Glomerular visceral epithelial cell (primary cell): ENCODE data around the gene KCNQ1OT1.

Source experiments
- DNase-seq: peaks from one replicate; pipeline ENCODE4 v3.0.0-alpha.2; 2016; ENCODE audit errors: extremely low spot score

The KCNQ1OT1 gene

DNA sequence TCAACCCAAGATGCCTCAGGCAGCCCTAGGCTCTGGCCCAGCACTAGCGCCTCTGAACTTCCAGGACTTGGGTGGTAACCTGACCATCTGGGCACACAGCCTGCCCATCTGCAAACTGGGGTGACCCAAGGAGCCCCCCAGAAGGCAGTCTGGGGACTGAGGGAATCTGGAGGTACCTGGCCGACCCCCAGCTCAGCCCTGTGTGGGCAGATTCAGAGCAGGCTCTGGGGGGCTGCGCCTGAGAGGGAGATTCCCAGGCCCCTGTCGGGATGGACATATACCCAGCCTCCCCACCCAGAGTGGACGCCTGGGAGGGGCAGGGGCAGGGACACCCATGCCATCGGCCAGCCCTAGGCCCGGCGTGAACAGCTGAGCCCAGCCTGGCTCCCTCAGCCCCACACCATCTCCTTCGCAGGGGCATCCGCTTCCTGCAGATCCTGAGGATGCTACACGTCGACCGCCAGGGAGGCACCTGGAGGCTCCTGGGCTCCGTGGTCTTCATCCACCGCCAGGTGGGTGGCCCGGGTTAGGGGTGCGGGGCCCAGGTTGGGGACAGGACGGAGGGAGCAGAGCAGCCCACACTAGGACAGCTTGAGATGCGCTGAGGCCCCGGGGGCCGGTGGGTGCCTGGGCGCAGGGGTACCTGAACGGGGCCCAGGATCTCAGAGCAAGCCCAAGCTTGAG, 128.1 kb downstream of the KCNQ1OT1 start:
- no peak for DNase-seq

DNA sequence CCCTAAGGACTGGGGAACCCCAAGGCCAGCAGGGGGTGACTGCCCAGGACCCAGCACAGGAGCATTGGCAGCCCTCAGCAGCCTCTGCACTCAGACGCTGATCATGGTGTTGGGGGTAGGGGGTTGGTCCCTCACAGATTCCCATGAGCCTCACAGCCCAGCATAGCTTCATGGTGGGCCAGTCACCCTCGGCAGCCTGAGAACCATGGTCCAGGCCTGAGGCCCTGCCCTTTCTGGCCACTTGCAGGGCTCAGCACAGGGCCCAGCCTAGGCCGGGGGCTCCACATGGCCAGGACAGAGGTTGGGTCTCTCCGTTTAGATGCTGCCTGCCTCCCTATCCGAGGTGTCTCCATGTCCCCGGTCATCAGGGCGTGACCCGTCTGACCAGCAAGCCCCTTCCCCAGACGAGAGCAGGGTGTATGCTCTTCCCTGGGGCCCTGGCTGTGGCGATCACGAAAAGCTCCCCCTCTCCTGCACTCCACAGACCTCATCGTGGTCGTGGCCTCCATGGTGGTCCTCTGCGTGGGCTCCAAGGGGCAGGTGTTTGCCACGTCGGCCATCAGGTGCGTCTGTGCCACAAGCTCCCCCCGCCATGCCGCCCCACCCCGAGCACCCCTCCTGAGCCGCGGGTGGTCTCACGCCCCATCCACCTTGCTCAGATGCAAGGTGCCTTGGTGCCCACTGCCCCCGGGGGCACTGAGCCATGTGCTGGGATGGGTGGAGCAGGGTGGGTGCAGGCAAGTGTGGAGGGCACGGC, 128.8 kb downstream of the KCNQ1OT1 start:
- DNase-seq: no peak

DNA sequence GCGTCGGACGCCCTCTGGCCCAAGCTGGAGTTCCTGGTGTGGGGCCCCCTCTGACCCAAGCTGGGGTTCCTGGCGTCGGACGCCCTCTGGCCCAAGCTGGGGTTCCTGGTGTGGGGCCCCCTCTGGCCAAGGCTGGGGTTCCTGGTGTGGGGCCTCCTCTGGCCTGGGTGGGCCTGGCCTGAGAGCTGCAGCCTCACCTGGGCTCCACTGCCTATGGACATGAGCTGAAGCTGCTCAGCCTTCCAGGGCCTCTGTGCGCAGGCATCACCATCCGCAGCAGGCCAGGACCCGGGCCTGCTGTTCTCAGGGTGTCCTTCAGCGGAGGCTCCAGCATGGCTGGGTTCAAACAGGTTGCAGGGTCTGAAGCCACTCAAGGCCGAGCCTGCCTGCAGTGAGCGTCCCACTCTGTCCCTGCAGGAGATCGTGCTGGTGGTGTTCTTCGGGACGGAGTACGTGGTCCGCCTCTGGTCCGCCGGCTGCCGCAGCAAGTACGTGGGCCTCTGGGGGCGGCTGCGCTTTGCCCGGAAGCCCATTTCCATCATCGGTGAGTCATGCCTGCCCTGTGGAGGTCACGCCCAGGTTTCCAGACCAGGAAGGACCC, 129.5 kb downstream of the KCNQ1OT1 start:
- DNase-seq: no peak

DNA sequence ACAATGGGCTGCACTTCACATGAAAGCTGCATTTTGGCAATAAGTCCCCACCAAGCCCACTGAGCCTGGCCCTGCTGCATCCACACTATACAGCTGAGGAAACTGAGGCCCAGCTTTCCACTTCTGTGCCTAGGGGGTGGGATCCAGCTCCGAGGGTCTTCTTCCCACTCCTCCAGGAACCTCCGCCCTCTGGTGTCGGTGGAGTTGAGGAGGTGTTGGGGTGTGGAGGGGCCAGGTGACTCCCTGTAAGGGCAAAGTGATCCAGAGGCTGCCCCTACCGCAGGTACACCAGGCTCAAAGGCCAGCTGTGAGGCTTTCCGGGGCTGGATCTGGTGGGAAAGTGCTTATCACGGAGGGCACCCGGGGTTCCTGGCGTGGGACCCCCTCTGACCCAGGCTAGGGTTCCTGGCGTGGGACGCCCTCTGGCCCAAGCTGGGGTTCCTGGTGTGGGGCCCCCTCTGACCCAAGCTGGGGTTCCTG, 130.0 kb downstream of the KCNQ1OT1 start:
- DNase-seq: no peak

DNA sequence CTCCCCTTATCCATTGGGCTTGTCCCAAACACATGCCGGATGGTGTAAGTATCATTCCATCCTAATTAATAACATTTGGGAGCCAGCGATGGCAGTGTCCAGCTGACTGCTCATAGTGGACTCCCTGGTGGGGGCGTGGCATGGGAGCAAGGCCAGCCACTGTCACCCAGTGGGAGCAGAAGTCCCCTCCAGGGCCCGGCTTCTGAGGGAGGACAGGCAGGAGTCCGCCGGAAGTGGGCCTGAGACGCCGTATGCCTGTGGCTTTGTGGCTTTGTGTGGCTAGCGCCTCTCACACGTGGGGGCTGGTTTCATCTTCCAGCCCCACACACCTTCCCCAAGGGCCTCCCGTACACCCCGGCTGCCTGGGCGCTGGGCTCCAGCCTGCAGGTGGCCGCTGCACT, 130.5 kb downstream of the KCNQ1OT1 start:
- DNase-seq: no peak

DNA sequence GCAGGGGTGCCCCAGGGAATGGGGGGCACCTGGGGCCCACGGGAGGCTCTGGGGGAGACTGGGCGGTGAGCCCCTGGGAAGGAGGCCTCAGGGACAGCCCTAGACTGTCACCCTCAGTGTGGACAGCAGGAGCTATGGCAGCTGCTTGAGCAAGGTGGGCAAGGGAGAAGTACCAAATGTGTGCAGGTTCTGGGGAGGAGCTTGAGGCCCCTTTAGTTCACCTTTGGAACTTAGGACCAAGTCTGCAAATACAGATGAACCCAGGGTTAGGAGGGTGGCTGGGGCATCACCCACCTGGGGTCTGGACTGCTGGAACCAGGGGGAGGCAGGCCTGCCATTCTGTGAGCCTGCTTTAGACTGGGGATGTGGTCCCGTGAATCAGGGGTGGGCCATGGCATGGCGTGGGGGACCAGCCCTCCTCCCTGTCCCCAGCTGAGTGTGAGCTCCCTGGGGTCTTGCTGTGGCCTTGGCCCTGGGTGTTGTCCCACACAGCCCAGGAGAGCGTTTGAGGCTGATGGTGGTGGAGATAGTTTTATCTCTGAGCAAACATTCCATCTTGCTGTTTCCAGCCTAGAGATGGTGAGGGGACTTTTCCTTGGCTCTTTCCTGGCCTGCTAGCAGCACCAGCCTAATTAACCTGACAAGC, 132.6 kb downstream of the KCNQ1OT1 start:
- DNase-seq: no peak

DNA sequence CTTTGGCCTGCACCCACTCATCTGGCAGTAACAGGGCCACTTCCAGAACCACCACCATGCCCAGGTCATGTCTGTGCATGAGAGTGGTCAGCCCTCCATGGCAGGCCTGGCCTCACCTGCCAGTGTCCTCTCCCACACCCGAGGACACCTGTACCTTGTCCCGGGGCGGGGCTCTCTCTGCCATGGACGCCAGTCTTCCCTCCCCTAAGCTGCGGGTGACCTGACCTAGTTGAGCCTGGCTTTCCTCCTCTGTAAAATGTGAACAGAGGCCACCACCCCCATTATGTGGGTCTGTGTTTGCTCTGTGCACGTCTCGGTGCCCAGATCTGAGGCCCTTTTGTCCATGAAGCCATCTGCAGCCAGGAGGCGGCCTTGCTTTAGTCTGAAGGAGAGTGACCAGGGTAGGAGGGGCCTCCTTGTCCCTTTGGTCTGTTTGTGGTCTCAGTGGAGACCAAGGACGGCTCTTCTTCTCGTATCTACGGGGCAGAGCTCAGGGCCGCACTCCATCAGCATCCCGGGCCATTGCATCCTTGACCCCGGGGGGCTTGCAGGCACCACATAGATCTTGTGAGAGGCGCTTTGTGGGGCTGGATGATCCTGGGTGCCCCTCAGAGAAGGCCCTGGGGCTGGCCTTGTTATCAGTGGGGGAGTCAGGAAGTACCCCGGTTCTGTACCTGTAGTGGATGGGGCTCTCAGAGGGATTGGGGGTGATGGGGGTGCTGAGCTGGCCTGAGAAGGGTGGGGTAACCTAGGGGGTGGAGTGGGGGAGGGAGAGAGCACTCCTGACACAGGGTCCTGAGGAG, 133.4 kb downstream of the KCNQ1OT1 start:
- no peak for DNase-seq

DNA sequence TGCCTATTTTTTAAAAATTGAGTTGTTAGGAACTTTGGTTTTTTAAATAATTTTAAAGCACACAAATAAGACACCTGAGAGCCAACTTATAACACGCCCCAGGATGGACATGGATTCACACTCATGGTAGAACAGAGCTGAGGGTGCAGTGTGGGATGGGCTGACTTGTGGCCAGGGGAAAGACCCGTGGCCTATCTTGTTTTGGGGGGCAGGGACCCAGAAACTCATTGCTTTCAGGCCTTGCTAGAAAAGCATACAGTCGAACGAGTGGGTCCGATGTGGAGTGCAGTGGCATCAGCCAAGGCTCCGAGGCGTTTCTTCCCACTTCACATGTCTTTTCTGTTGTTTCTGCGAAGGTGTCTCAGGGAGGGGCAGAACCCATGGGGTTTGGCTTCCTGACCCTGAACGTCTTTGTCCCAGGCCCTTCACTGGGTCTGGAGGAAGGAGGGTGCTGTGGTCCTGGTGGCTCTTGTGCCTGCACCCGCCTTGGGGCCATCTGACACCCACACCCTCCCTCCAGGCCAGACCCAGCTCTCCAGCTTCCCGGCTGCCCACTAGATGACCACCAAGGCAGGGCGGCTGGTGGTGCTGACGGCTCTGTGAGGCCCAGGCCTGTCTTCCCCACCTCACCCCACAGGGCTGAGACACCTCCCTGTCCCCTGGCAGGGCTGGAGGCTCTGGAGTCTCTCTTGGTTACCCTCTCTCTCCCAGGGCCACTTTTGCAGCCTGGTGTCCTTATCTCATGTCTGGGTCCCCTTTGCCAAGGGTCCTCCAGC, 134.2 kb downstream of the KCNQ1OT1 start:
- no peak for DNase-seq

DNA sequence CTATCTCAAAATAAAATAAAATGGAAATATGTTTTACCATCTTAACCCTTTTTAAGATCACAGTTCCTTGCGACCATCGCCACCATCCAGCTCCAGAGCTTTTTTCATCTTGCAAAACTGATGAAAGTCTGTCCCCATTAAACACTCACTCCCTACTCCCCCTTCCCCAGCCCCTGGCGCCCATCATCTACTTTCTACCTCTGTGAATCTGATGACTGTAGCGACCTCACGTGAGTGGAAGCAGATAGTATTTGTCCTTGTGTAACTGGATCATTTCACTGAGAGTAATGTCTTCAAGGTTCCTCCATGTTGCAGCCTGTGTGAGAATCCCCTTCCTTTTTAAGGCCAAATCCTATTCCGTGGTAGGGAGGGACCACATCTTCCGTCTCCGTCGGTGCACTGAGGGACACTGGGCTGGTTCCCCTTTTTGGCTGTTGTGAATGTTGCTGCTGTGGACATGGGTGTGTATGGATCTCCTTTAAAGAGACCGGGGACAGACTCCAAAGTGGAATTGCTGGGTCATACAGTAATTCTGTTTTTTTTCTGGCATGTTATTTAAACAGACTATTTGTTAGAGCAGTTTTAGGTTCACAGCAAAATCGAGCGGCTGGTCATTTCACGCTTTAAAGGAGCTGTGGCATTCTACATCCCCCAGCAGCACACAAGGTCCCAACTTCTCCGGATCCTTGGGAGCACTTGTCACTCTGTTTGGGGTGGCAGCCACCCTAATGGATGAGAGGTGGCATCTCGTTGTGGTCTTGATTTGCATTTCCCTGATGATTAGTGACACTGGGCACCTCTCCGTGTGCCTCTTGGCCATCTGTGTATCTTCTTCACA, 135.0 kb downstream of the KCNQ1OT1 start:
- no peak for DNase-seq

DNA sequence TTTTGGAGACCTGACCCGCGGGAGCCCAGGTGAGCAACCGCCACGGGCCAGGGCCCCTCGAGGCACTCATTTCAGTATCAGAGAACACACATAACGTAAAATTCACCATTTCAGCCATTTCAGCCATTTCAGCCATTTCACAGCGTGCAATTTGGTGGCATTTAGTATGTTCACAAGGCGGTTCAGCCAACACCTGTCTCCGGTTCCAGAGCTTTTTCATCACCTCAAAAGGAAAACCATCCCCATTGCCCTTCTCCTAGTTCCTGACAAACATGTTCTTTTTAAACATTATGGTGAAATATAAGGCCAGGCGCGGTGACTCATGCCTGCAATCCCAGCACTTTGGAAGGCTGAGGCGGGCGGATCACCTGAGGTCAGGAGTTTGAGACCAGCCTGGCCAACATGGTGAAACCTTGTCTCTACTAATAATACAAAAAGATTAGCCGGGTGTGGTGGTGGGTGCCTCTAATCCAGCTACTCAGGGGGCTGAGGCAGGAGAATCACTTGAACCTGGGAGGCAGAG, 135.7 kb downstream of the KCNQ1OT1 start:
- DNase-seq: no peak

DNA sequence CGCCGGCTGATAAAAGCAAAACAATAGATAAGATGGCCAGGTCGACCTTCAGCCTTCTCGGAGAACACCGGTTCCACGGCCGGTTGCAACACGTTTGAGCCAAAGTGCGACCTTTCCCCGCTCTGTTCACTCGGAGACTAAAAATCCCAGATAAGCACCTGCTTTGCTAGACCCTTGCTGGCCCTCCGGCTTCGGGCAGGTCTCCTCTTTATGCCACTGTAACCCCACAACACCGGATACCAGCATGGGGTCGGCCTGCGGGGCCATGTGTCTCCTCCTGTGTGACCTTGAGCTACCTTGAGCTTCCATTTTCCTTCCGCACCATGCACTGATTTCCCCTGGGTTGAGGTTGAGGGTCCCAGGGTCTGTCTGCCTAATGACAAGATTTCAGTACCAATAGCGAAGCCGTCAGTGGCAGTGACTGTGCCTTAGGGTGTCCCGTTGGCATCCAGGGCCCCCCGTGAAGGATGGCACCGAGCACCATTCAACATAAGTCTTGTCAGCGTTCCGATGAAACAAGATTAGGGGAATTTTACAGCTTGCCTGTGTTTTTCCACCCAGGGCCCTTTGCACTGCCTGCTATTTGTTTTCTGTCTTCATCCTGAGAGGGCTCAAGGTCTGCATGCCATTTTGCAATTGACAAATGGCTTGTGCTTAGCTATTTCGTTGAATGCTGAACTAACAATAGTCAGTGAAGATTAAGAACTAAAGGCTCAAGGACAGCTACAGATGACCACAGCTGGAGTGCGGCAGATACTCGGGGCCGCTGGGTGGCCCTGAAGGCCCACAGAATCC, 136.4 kb downstream of the KCNQ1OT1 start:
- no peak for DNase-seq

DNA sequence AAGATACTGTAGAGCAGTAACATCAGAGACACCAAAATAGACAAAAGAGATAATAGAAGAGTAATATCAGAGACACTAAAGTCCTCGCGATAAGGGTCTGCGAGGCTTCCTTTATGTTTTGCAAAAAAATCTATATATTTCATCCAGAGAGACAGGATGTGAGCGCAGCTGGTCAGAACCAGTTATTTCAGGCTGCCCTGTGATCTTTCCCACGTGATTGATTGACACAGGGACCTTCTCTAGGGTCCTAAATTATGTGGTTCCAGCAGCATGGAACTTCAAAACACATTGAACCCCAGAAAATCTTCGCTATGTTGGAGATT, 136.9 kb downstream of the KCNQ1OT1 start:
- DNase-seq: no peak

DNA sequence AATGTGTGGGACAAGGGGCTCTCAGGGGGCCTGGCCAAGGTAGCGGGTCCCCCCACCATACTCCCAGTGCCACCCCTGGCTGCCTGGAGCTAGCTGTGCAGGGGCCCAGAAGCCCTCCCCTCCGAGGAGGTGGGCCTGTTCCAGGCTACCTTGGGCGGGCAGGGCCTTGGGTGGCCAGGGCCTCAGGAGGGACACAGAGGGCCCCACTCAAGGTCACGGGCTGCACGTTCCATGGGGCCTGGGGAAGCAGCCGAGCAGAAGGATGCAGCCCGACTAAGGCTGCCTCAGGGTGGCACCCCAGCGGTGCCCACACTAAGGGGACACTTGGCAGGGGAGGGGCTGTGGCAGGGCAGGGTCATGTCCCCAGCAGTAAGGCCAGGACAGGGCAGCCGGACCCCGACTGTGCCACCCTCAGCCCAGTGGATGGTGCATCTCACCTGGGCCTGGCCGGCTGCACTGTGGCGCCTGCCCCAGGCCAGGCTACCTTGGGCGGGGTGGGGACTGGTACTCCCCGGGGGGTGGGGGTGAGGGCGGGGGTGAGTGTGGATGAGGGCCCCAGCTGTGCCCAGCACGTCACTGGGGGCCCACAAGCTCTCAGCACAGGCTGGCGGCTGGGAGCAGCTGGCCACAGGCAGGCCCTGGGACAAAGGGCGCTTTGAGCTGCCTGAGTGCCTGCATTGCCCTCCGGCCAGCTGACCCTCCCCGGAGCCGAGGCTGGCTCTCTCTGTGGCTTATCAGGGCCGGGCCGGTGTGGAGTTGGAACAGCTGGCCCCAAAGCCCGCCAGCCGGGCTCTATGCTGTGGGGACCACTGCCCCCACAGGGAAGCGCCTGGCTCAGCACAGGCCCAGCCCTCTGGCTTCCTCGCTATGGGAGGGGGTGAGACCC, 137.9 kb downstream of the KCNQ1OT1 start:
- no peak for DNase-seq

DNA sequence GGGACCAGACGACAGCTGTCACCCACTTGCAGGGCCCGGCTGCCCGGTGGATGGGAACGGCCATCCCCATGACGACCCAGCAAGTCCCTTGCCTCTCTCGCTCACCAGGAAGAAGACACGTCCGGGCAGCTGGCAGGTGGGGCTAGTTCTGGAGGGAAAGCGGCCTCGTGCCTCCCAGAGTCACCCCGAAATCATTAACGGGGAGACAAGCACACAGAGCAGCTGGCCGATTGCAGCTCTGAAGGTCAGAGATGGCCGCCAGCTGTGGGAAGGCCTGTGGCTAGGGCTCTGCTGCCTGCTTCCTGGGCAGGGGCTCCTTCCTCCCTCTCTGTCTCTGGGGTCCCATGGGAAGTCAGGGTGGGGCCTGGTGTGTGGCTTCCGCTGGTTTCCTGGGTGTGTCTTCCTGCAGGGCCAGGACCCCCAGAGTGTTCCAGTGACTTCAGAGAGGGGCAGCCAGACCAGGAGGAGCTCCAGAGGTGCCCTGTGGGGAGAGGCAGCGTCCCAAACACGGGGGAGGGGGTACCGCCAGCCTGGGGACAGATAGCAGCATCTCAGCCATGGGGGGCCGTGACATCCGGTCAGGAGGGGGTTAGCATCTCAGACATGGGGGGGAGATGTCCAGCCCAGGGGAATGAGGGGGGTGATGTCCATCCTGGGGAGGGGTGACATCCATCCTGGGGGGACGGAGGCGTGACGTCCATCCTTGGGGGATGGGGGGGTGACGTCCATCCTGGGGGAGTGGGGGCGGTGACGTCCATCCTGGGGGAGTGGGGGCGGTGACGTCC, 140.1 kb downstream of the KCNQ1OT1 start:
- no peak for DNase-seq

DNA sequence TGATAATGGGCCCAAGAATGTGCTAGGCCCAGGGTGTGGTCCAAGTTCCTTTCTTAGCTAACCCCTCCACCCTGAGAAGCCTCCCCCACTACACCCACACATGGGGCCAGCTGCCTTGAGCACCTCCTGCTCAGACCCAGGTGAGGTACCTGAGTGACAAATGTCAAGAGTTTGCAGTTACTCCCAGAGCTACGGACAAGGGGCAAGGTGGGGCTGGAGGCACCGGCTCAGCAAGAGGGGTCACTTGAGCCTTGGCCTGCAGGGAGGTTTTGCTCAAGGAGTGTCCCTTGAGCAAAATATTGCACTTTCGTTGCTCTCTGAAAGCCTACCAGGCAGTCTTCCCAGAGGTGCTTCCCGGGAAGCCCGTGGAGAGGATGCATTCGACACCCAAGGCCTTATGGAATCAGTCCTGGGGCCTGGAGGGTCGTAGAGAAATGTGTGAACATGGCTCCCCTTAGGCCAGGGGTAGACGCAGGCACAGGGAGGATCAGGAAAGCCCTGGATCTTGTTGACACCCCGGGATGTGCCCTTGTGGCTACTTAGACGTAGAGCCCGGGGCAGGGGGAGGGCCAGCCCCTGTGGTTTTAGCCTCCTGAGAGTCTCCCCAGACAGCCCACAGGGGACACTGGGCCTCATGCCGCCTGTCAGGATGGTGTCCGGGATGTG, 140.8 kb downstream of the KCNQ1OT1 start:
- DNase-seq: no peak

DNA sequence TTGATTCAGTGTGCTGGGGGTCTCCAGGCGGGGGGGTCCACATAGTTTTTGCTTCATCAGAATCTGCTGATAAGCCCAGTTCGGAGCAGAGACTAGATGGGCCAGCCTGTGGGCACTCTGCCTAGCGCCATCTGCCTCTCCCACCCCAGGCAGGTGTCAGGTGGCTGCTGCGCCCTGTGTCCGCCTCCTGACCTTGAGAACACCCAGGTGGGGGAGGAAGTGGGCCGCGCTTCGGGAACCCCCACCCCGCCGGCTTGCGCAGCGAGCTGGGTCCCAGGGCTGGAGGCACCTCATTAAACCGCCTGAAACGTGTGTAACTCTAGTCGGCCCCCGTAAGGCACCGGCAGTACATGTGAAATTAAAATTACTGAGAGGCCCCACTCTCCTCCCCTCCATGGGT, 141.4 kb downstream of the KCNQ1OT1 start:
- no peak for DNase-seq
